ENCODE data around the gene RUBCN.
"Not testable (repeated sequence)": the region's sequence is repeated elsewhere in the genome, so short reads cannot be mapped to it uniquely, and the experiment has no call there.

RUBCN gene

DNA sequence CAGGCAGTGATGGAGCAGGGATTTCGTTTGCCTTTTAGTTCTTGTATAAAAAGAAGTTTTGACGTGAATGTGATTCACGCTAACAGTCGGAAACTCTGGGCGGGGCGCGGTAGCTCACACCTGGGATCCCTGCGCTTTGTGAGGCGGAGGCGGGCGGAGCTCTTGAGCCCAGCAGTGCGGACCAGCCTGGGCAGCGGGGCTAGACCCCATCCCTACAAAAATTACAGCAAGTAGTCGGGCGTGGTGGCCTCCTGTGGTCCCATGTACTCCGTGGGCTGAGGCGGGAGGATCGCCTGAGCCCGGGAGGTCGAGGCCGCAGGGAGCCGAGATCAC, 81.7 kb downstream of the RUBCN start:
- H3K4me1 ChIP-seq (ENCODE audit: control insufficient read depth, low read depth, low read length); H3K36me3 ChIP-seq (ENCODE audit: control insufficient read depth, low read depth, low read length); H3K9me3 ChIP-seq (ENCODE audit: control insufficient read depth, low read depth, low read length); H3K27me3 ChIP-seq (ENCODE audit: control insufficient read depth, insufficient read depth, low read length); H3K27ac ChIP-seq (ENCODE audit: low read length); H3K4me3 ChIP-seq (ENCODE audit: low read length); H3K9ac ChIP-seq (ENCODE audit: low read length): not testable (repeated sequence)

- not testable (repeated sequence) for H3K36me3 ChIP-seq (ENCODE audit: control insufficient read depth, low read depth, low read length); H3K9ac ChIP-seq (ENCODE audit: low read length); H3K27ac ChIP-seq (ENCODE audit: low read length); H3K4me1 ChIP-seq (ENCODE audit: control insufficient read depth, low read depth, low read length); H3K27me3 ChIP-seq (ENCODE audit: control insufficient read depth, insufficient read depth, low read length); H3K9me3 ChIP-seq (ENCODE audit: control insufficient read depth, low read depth, low read length); H3K4me3 ChIP-seq (ENCODE audit: low read length)
Observed at GRCh38 chr3:197654090-197654997, 82.4 kb downstream of the RUBCN start.

DNA sequence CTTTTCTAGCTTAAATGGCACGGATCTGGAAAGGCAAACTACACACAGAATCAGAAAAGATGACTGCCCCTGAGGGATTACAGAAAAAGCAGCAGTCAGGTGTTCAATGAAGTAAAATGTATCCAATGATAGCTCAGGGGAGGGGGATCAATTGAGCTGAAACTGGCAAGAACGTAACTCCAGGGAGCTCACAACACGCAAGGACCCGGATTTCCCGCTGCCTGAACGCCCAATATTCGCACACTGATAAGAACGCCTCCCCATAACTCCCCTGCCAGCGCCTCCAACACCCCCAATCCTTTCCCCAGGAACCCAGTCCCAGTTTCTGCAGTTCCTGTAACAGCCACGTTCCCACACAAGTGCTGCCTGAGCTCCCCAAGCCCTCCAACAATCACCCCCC, 83.8 kb downstream of the RUBCN start:
- not testable (repeated sequence) for H3K36me3 ChIP-seq (ENCODE audit: control insufficient read depth, low read depth, low read length); H3K9ac ChIP-seq (ENCODE audit: low read length); H3K4me3 ChIP-seq (ENCODE audit: low read length); H3K4me1 ChIP-seq (ENCODE audit: control insufficient read depth, low read depth, low read length); H3K27ac ChIP-seq (ENCODE audit: low read length); H3K9me3 ChIP-seq (ENCODE audit: control insufficient read depth, low read depth, low read length); H3K27me3 ChIP-seq (ENCODE audit: control insufficient read depth, insufficient read depth, low read length)

- H3K27me3 ChIP-seq (ENCODE audit: control insufficient read depth, insufficient read depth, low read length); H3K36me3 ChIP-seq (ENCODE audit: control insufficient read depth, low read depth, low read length); H3K9ac ChIP-seq (ENCODE audit: low read length); H3K9me3 ChIP-seq (ENCODE audit: control insufficient read depth, low read depth, low read length); H3K4me3 ChIP-seq (ENCODE audit: low read length); H3K27ac ChIP-seq (ENCODE audit: low read length); H3K4me1 ChIP-seq (ENCODE audit: control insufficient read depth, low read depth, low read length): not testable (repeated sequence)
Observed at GRCh38 chr3:197647649-197648048, 89.1 kb downstream of the RUBCN start.

GRCh38 chr3:197647191-197647590, 89.5 kb downstream of the RUBCN start:
- H3K9me3 ChIP-seq (ENCODE audit: control insufficient read depth, low read depth, low read length); H3K9ac ChIP-seq (ENCODE audit: low read length); H3K27ac ChIP-seq (ENCODE audit: low read length); H3K27me3 ChIP-seq (ENCODE audit: control insufficient read depth, insufficient read depth, low read length); H3K4me1 ChIP-seq (ENCODE audit: control insufficient read depth, low read depth, low read length); H3K4me3 ChIP-seq (ENCODE audit: low read length); H3K36me3 ChIP-seq (ENCODE audit: control insufficient read depth, low read depth, low read length): not testable (repeated sequence)

- not testable (repeated sequence) for H3K27ac ChIP-seq (ENCODE audit: low read length); H3K27me3 ChIP-seq (ENCODE audit: control insufficient read depth, insufficient read depth, low read length); H3K4me3 ChIP-seq (ENCODE audit: low read length); H3K9ac ChIP-seq (ENCODE audit: low read length); H3K4me1 ChIP-seq (ENCODE audit: control insufficient read depth, low read depth, low read length); H3K9me3 ChIP-seq (ENCODE audit: control insufficient read depth, low read depth, low read length); H3K36me3 ChIP-seq (ENCODE audit: control insufficient read depth, low read depth, low read length)
Observed at GRCh38 chr3:197646294-197646693, 90.4 kb downstream of the RUBCN start.

- H3K36me3 ChIP-seq (ENCODE audit: control insufficient read depth, low read depth, low read length); H3K4me3 ChIP-seq (ENCODE audit: low read length); H3K27me3 ChIP-seq (ENCODE audit: control insufficient read depth, insufficient read depth, low read length); H3K9ac ChIP-seq (ENCODE audit: low read length); H3K27ac ChIP-seq (ENCODE audit: low read length); H3K4me1 ChIP-seq (ENCODE audit: control insufficient read depth, low read depth, low read length); H3K9me3 ChIP-seq (ENCODE audit: control insufficient read depth, low read depth, low read length): not testable (repeated sequence)
Observed at GRCh38 chr3:197637556-197637955, 99.1 kb downstream of the RUBCN start.

GRCh38 chr3:197631989-197632388, 104.7 kb downstream of the RUBCN start:
- not testable (repeated sequence) for H3K4me1 ChIP-seq (ENCODE audit: control insufficient read depth, low read depth, low read length); H3K9me3 ChIP-seq (ENCODE audit: control insufficient read depth, low read depth, low read length); H3K27ac ChIP-seq (ENCODE audit: low read length)

DNA sequence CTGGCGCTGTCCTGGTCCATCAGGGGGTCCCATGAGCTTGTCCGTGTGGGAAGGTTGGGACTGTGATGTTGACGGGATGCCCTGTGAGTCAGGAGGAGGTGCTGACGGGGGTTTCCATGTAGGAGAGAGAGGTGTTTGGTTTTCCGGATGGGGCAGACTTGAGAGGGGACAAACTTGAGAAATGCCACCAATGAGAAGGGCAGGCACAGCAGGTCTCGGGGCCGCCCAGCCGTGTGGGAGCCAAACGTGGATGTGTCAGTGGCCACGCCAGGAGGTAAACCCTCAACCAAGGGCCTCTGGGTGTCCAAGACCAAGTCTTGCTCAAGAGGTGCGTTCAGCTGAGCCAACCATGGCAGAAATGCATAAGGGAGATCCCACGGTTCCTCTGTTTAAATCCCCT, 105.9 kb downstream of the RUBCN start:
- H3K9me3 ChIP-seq (ENCODE audit: control insufficient read depth, low read depth, low read length); H3K4me3 ChIP-seq (ENCODE audit: low read length); H3K27ac ChIP-seq (ENCODE audit: low read length); H3K36me3 ChIP-seq (ENCODE audit: control insufficient read depth, low read depth, low read length); H3K4me1 ChIP-seq (ENCODE audit: control insufficient read depth, low read depth, low read length); H3K9ac ChIP-seq (ENCODE audit: low read length); H3K27me3 ChIP-seq (ENCODE audit: control insufficient read depth, insufficient read depth, low read length): not testable (repeated sequence)

More at GRCh38 chr3:197631989-197632388, 104.7 kb downstream of the RUBCN start:
- not testable (repeated sequence) for H3K27me3 ChIP-seq (ENCODE audit: control insufficient read depth, insufficient read depth, low read length); H3K36me3 ChIP-seq (ENCODE audit: control insufficient read depth, low read depth, low read length); H3K4me3 ChIP-seq (ENCODE audit: low read length); H3K9ac ChIP-seq (ENCODE audit: low read length)

GRCh38 chr3:197629286-197629685, 107.4 kb downstream of the RUBCN start:
- not testable (repeated sequence) for H3K9ac ChIP-seq (ENCODE audit: low read length); H3K27ac ChIP-seq (ENCODE audit: low read length); H3K9me3 ChIP-seq (ENCODE audit: control insufficient read depth, low read depth, low read length); H3K4me1 ChIP-seq (ENCODE audit: control insufficient read depth, low read depth, low read length); H3K4me3 ChIP-seq (ENCODE audit: low read length); H3K36me3 ChIP-seq (ENCODE audit: control insufficient read depth, low read depth, low read length); H3K27me3 ChIP-seq (ENCODE audit: control insufficient read depth, insufficient read depth, low read length)

DNA sequence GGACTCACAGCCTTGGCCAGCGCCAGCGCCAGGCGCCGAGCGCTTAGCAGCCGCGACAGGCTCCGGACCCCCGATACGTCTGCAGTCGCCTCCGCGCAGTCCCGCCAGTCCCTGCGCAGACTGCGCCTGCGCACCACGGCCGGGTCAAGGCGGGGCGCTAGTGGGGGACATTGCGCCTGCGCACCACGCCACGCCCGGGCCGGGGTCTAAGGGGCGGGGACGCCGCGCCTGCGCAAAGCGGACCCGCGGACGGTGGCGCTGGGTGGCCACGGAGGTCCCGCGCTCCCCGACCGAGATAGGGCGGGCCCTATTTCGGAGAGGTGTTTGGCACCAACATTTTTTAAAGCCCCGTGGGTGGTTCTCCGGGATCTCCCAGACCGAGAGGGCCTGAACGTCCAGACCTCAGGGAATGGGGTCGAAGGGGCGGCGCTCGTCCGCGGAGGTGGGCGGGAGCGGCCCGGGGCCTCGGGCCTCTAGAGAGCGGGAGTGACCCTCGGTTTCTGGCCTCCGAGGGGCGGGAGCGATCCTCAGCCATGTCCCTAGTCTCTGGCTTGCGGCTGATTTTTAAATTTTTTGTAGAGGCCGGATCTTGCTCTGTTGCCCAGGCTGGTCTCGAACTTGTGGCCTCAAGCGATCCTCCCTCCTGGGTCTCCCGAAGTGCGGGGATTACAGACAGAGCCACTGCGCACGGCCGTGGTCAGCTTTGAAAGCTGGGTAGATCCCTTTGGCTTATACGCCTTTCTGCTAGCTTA, 108.8 kb downstream of the RUBCN start:
- H3K9me3 ChIP-seq (ENCODE audit: control insufficient read depth, low read depth, low read length); H3K27me3 ChIP-seq (ENCODE audit: control insufficient read depth, insufficient read depth, low read length); H3K27ac ChIP-seq (ENCODE audit: low read length); H3K4me1 ChIP-seq (ENCODE audit: control insufficient read depth, low read depth, low read length); H3K36me3 ChIP-seq (ENCODE audit: control insufficient read depth, low read depth, low read length): not testable (repeated sequence)
- Histone ChIP-seq H3K4me3 (ENCODE audit: low read length) (peak overlapping the region; percentile 54), H3K9ac (ENCODE audit: low read length) (peak overlapping the region; percentile 18)

- not testable (repeated sequence) for H3K4me1 ChIP-seq (ENCODE audit: control insufficient read depth, low read depth, low read length); H3K9ac ChIP-seq (ENCODE audit: low read length); H3K9me3 ChIP-seq (ENCODE audit: control insufficient read depth, low read depth, low read length); H3K36me3 ChIP-seq (ENCODE audit: control insufficient read depth, low read depth, low read length); H3K27me3 ChIP-seq (ENCODE audit: control insufficient read depth, insufficient read depth, low read length); H3K27ac ChIP-seq (ENCODE audit: low read length)
- peak overlapping the region; percentile 54 for H3K4me3 ChIP-seq (ENCODE audit: low read length)
Observed at GRCh38 chr3:197627158-197627771, 109.4 kb downstream of the RUBCN start.

Measured in iPS-18a (cell line).